NT2/D1 (cell line): ENCODE results near the gene ARHGAP23.

Experiments used
- SUZ12 ChIP-seq: IDR thresholded peaks from 2 replicates; pipeline ENCODE4 v1.6.1; 2011; ENCODE audit not compliant: insufficient read length, insufficient read depth; ENCODE audit errors: extremely low read depth
- YY1 ChIP-seq: IDR thresholded peaks from 2 replicates; pipeline ENCODE4 v1.6.1; 2011; ENCODE audit not compliant: insufficient read length, insufficient read depth
- ZNF274 ChIP-seq: IDR thresholded peaks from 2 replicates; pipeline ENCODE4 v1.6.1; 2011; ENCODE audit warnings: mild to moderate bottlenecking, low read depth, low read length

GRCh38 chr17:38547444-38547843 is 119.2 kb downstream of the ARHGAP23 start:
- TF ChIP-seq YY1 (no peak), ZNF274 (no peak), SUZ12 (no peak)
